ENCODE results near the gene CCDC102B. TPM values are rescaled to one million over a fixed set of nuclear protein-coding genes. Genes with fewer than 3 reads are reported as not detected.

Gene CCDC102B
- total and polyA plus RNA-seq, 2 experiments from 2014 or later = 1.3 to 2.1 TPM

DNA sequence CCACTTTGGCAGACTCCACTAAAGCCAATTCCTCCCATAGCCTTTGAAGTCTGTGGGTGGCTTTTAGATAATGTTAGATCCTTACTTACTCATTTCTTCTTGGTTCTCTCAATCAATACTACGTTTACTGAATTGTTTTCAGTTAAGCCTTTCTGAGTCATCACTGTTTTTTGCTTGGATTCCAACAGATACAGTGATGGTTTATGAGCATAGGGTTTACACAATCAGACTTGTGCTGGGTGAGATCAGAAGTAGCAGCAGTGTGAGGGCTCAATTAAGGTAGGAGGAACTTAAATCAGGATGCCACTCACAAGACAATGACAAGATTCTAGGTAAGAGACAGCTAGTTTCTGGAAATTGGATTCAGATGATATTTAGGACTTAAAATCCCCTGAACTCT lies 305.1 kb downstream of the CCDC102B start:
- DNase-seq (ENCODE audit: low spot score) (no peak), ATAC-seq (no peak)
- H3K4me3 Mint-ChIP-seq = no peak overlapping the region
- H3K27me3 Mint-ChIP-seq (ENCODE audit: insufficient read depth, low read depth, poor library complexity) = peaks cover 3% of the 10 kb centered on the region
- H3K79me2 ChIP-seq (replicated peaks; ENCODE audit: insufficient read depth) = no peaks in the 10 kb centered on the region
- H3K27ac Mint-ChIP-seq = no peak overlapping the region
- H3F3A ChIP-seq (replicated peaks; ENCODE audit: low read depth) = no peaks in the 10 kb centered on the region
- no peaks in the 10 kb centered on the region for H3K4me1 ChIP-seq (ENCODE audit: insufficient read depth)
- no peak overlapping the region for H3K4me3 ChIP-seq
- no peaks in the 10 kb centered on the region; the same call in 1 of the 2 replicates for H3K9me2 ChIP-seq (ENCODE audit: insufficient read depth)
- H2AFZ ChIP-seq = no peak overlapping the region
- H3K27me3 ChIP-seq (ENCODE audit: insufficient read depth) = no peaks in the 10 kb centered on the region
- H3K27ac ChIP-seq (ENCODE audit: low read depth) = no peak overlapping the region
- H3K9me3 Mint-ChIP-seq = no peaks in the 10 kb centered on the region
- H4K20me1 ChIP-seq (replicated peaks; ENCODE audit: insufficient read depth) = no peaks in the 10 kb centered on the region
- no peak overlapping the region for H3K4me2 ChIP-seq
- no peaks in the 10 kb centered on the region for H3K4me1 Mint-ChIP-seq
- TF ChIP-seq ETS1 (IDR thresholded peaks at IDR 0.05) (no peak), CTCF (conservative IDR thresholded peaks at IDR 0.05; ENCODE audit: low read depth in 2 of 2) (no peak), EZH2phosphoT487 (IDR thresholded peaks at IDR 0.05; ENCODE audit: unreplicated experiment) (no peak), EZH2 (IDR thresholded peaks at IDR 0.05; ENCODE audit: low read depth, unreplicated experiment) (no peak), ZNF331 (CRISPR knock-in tag; IDR thresholded peaks at IDR 0.05; ENCODE audit: low read depth) (no peak), CREB1 (CRISPR knock-in tag; IDR thresholded peaks at IDR 0.05; ENCODE audit: low read depth) (no peak), NANOG (IDR thresholded peaks at IDR 0.05; ENCODE audit: borderline replicate concordance) (no peak), STAT1 (IDR thresholded peaks at IDR 0.05; ENCODE audit: unreplicated experiment) (no peak), JUNB (IDR thresholded peaks at IDR 0.05; ENCODE audit: unreplicated experiment) (no peak), ZNF114 (CRISPR knock-in tag; IDR thresholded peaks at IDR 0.05) (no peak), POLR2AphosphoS5 (IDR thresholded peaks at IDR 0.05; ENCODE audit: low read depth) (no peak)
- TF ChIP-seq, protein P1, sequence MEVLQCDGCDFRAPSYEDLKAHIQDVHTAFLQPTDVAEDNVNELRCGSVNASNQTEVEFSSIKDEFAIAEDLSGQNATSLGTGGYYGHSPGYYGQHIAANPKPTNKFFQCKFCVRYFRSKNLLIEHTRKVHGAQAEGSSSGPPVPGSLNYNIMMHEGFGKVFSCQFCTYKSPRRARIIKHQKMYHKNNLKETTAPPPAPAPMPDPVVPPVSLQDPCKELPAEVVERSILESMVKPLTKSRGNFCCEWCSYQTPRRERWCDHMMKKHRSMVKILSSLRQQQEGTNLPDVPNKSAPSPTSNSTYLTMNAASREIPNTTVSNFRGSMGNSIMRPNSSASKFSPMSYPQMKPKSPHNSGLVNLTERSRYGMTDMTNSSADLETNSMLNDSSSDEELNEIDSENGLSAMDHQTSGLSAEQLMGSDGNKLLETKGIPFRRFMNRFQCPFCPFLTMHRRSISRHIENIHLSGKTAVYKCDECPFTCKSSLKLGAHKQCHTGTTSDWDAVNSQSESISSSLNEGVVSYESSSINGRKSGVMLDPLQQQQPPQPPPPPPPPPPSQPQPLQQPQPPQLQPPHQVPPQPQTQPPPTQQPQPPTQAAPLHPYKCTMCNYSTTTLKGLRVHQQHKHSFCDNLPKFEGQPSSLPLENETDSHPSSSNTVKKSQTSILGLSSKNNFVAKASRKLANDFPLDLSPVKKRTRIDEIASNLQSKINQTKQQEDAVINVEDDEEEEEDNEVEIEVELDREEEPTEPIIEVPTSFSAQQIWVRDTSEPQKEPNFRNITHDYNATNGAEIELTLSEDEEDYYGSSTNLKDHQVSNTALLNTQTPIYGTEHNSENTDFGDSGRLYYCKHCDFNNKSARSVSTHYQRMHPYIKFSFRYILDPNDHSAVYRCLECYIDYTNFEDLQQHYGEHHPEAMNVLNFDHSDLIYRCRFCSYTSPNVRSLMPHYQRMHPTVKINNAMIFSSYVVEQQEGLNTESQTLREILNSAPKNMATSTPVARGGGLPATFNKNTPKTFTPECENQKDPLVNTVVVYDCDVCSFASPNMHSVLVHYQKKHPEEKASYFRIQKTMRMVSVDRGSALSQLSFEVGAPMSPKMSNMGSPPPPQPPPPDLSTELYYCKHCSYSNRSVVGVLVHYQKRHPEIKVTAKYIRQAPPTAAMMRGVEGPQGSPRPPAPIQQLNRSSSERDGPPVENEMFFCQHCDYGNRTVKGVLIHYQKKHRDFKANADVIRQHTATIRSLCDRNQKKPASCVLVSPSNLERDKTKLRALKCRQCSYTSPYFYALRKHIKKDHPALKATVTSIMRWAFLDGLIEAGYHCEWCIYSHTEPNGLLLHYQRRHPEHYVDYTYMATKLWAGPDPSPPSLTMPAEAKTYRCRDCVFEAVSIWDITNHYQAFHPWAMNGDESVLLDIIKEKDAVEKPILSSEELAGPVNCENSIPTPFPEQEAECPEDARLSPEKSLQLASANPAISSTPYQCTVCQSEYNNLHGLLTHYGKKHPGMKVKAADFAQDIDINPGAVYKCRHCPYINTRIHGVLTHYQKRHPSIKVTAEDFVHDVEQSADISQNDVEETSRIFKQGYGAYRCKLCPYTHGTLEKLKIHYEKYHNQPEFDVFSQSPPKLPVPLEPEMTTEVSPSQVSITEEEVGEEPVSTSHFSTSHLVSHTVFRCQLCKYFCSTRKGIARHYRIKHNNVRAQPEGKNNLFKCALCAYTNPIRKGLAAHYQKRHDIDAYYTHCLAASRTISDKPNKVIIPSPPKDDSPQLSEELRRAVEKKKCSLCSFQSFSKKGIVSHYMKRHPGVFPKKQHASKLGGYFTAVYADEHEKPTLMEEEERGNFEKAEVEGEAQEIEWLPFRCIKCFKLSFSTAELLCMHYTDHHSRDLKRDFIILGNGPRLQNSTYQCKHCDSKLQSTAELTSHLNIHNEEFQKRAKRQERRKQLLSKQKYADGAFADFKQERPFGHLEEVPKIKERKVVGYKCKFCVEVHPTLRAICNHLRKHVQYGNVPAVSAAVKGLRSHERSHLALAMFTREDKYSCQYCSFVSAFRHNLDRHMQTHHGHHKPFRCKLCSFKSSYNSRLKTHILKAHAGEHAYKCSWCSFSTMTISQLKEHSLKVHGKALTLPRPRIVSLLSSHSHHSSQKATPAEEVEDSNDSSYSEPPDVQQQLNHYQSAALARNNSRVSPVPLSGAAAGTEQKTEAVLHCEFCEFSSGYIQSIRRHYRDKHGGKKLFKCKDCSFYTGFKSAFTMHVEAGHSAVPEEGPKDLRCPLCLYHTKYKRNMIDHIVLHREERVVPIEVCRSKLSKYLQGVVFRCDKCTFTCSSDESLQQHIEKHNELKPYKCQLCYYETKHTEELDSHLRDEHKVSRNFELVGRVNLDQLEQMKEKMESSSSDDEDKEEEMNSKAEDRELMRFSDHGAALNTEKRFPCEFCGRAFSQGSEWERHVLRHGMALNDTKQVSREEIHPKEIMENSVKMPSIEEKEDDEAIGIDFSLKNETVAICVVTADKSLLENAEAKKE (CRISPR knock-in tag; IDR thresholded peaks at IDR 0.05) = no peak
- TF ChIP-seq, protein P2, sequence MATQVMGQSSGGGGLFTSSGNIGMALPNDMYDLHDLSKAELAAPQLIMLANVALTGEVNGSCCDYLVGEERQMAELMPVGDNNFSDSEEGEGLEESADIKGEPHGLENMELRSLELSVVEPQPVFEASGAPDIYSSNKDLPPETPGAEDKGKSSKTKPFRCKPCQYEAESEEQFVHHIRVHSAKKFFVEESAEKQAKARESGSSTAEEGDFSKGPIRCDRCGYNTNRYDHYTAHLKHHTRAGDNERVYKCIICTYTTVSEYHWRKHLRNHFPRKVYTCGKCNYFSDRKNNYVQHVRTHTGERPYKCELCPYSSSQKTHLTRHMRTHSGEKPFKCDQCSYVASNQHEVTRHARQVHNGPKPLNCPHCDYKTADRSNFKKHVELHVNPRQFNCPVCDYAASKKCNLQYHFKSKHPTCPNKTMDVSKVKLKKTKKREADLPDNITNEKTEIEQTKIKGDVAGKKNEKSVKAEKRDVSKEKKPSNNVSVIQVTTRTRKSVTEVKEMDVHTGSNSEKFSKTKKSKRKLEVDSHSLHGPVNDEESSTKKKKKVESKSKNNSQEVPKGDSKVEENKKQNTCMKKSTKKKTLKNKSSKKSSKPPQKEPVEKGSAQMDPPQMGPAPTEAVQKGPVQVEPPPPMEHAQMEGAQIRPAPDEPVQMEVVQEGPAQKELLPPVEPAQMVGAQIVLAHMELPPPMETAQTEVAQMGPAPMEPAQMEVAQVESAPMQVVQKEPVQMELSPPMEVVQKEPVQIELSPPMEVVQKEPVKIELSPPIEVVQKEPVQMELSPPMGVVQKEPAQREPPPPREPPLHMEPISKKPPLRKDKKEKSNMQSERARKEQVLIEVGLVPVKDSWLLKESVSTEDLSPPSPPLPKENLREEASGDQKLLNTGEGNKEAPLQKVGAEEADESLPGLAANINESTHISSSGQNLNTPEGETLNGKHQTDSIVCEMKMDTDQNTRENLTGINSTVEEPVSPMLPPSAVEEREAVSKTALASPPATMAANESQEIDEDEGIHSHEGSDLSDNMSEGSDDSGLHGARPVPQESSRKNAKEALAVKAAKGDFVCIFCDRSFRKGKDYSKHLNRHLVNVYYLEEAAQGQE (IDR thresholded peaks at IDR 0.05; ENCODE audit: unreplicated experiment) = no peak
- H3K36me3 Mint-ChIP-seq (ENCODE audit: low read depth) = no peaks in the 10 kb centered on the region
- H3K36me3 ChIP-seq (ENCODE audit: insufficient read depth) = no peaks in the 10 kb centered on the region
